Glutamatergic neuron (in vitro differentiated cells): ENCODE measurements around the gene POMGNT2. TPM values are rescaled to one million over a fixed set of nuclear protein-coding genes. Genes with fewer than 3 reads are reported as not detected.

Experiments
- DNase-seq: peaks from one replicate; pipeline ENCODE4 v3.0.0; 2022
- H3K27ac Mint-ChIP-seq: one replicate; pipeline ENCODE4 v1.8.0; 2020; ENCODE audit warnings: mild to moderate bottlenecking, mixed read lengths, inconsistent platforms; ENCODE audit not compliant: unreplicated experiment
- H3K27me3 Mint-ChIP-seq: one replicate; pipeline ENCODE4 v1.8.0; 2020; ENCODE audit warnings: mild to moderate bottlenecking, moderate library complexity, mixed read lengths, inconsistent platforms; ENCODE audit not compliant: unreplicated experiment
- H3K36me3 Mint-ChIP-seq: one replicate; pipeline ENCODE4 v1.8.0; 2020; ENCODE audit warnings: mild to moderate bottlenecking, mixed read lengths, inconsistent platforms; ENCODE audit not compliant: unreplicated experiment
- H3K4me1 Mint-ChIP-seq: one replicate; pipeline ENCODE4 v1.8.0; 2020; ENCODE audit warnings: mild to moderate bottlenecking, low read depth, mixed read lengths, inconsistent platforms; ENCODE audit not compliant: unreplicated experiment
- H3K4me3 Mint-ChIP-seq: one replicate; pipeline ENCODE4 v1.8.0; 2020; ENCODE audit warnings: mild to moderate bottlenecking, mixed read lengths, inconsistent platforms; ENCODE audit not compliant: unreplicated experiment
- H3K9me3 Mint-ChIP-seq: one replicate; pipeline ENCODE4 v1.8.0; 2020; ENCODE audit warnings: mild to moderate bottlenecking, moderate library complexity, mixed read lengths, inconsistent platforms; ENCODE audit not compliant: unreplicated experiment
- CTCF ChIP-seq: fragments of 200-600 bp; sonication (generic); IDR thresholded peaks from one replicate; pipeline ENCODE4 v1.5.0; 2021; ENCODE audit not compliant: partially characterized antibody, unreplicated experiment
- total RNA-seq: library from RNA; stranded (reverse); fragmentation: NEBNext Ultra II Directional; extraction: Animal tissue kit (Norgen Biotek cat#: 25700); gene quantifications from one replicate; pipeline ENCODE4 v1.2.1, GENCODE V29; 2021; ENCODE audit not compliant: unreplicated experiment

Gene POMGNT2
- total RNA-seq, 1 donor from 2014 or later, result 31.1 TPM

DNA sequence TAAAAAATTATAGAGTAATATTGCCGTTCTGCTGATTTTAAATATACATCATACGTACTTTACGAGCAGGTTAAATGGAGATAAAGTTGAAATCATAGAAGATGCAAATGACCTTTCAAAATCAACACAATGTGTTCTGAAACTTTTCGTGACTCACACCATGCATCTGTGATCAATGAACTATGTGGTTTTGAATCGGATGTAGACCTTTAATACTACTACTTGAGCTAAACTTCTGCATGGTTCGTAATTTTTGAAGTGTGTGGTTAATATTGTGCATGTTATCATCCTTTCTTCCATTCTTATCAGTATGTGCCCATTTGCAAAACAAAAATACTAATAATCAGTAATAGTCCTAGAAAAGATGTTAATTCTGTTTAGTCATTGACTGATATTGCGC is 67.9 kb downstream of the POMGNT2 start:
- peaks cover 5% of the 10 kb centered on the region for H3K36me3 Mint-ChIP-seq
- DNase-seq, result no peak
- no peak overlapping the region for H3K27ac Mint-ChIP-seq
- no peak overlapping the region for H3K4me3 Mint-ChIP-seq
- H3K9me3 Mint-ChIP-seq, result peaks cover 1% of the 10 kb centered on the region
- H3K4me1 Mint-ChIP-seq, result no peaks in the 10 kb centered on the region
- H3K27me3 Mint-ChIP-seq, result peaks cover 2% of the 10 kb centered on the region
- no peak for TF ChIP-seq CTCF

- Mint-ChIP-seq H3K27me3 (no peaks in the 10 kb centered on the region), H3K4me3 (no peak overlapping the region), H3K9me3 (no peaks in the 10 kb centered on the region), H3K36me3 (peaks cover 5% of the 10 kb centered on the region), H3K27ac (no peak overlapping the region), H3K4me1 (no peaks in the 10 kb centered on the region)
- no peak for DNase-seq
- no peak for TF ChIP-seq CTCF
Observed at GRCh38 chr3:43036621-43037423, 69.1 kb downstream of the POMGNT2 start.

DNA sequence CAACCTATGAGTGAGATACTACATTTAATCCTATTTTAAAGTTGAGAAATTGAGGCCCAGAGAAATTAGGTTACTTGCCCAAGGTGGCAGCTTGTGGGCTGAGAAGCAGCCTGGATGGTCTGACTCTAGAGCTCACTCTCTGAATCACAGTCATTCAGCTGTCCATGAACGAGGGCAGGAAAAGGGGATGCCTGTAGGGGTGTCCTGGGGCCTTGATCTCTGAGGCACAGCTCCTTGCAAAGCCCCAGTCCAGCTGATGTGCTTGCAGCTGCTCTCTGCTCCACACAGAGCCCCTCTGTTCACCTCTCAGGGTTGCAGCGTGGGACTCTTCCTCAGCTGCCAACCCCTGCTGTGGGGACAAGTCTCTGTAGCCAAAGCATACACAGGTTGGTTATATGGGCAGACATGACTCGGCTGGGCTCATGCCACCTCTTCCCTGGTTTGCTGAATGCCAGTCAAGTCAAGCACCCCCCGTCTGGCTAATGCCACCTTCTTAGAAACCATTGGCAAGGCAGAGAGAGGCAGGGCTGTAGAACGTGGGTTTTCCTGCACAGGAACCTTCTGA is 70.0 kb downstream of the POMGNT2 start:
- TF ChIP-seq CTCF, result no peak
- H3K9me3 Mint-ChIP-seq, result no peaks in the 10 kb centered on the region
- no peak for DNase-seq
- H3K27ac Mint-ChIP-seq, result no peak overlapping the region
- H3K4me3 Mint-ChIP-seq, result no peak overlapping the region
- H3K36me3 Mint-ChIP-seq, result peaks cover 5% of the 10 kb centered on the region
- no peaks in the 10 kb centered on the region for H3K4me1 Mint-ChIP-seq
- peaks cover 1% of the 10 kb centered on the region for H3K27me3 Mint-ChIP-seq

GRCh38 chr3:43034911-43035310 is 71.0 kb downstream of the POMGNT2 start:
- no peak for TF ChIP-seq CTCF
- H3K27me3 Mint-ChIP-seq, result peaks cover 2% of the 10 kb centered on the region
- H3K27ac Mint-ChIP-seq, result no peak overlapping the region
- H3K36me3 Mint-ChIP-seq, result peaks cover 5% of the 10 kb centered on the region
- DNase-seq, result no peak
- no peaks in the 10 kb centered on the region for H3K9me3 Mint-ChIP-seq
- no peaks in the 10 kb centered on the region for H3K4me1 Mint-ChIP-seq
- H3K4me3 Mint-ChIP-seq, result no peak overlapping the region

DNA sequence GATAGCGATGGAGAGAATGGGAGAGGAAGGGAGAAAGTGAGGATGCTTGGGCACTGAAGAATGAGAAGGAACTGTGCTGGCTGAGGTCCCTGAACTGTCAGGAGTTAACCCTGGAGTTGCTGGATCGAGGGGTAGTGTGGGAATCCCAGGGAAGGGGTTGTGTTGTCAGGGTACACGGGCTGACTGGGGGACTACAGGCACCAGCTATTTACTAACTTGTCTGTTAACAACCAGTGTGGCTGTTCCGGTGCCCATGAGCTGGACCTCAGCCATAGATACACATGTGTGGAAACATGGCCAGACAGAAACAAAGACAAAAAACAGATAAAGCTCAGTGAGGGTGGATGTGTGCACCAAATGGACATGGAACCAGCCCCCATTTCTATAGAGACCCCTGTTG is 71.7 kb downstream of the POMGNT2 start:
- H3K4me3 Mint-ChIP-seq, result no peak overlapping the region
- H3K4me1 Mint-ChIP-seq, result no peaks in the 10 kb centered on the region
- no peak for DNase-seq
- no peak overlapping the region for H3K27ac Mint-ChIP-seq
- peaks cover 2% of the 10 kb centered on the region for H3K27me3 Mint-ChIP-seq
- peaks cover 5% of the 10 kb centered on the region for H3K36me3 Mint-ChIP-seq
- no peak for TF ChIP-seq CTCF
- H3K9me3 Mint-ChIP-seq, result no peaks in the 10 kb centered on the region
